Measurements from ENCODE around the gene BCAS3.

DNA sequence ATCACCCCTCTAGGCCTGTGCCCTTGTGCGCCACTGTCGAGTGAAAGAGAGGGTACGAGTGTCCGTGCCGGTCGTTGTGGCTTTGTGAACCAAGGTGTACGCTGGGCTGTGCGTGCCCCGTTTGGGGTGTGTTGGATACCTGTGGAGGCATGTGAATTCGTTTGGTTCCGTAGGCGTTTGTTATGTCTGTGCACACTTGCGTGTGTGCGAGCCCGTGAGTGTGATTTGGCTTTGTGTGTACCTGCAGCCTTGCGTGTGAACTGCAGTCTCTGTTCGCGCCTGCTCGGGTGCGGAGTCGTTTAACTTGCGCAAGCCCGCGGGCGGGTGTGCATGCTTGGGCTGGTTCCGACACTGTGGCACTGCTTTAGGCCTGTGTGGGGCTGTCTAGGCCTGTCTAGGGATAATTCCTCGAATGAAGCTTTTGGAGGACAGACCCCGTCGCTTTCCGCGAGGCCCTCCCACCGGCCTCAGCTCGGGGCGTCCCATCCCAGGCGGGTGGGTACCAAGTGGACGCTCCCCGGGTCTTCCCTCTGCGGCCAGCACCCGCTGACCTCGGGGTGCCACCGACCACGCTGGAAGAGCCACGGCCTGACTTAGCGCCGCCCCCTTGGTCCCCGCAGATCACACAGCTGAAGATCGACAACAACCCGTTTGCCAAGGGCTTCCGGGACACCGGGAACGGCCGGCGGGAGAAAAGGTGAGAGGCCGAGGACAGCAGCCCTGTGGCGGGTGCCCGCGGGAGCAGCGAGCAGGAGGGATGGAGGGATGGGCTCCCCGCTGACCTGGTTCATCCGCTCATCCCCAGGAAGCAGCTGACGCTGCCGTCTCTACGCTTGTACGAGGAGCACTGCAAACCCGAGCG, 726.4 kb downstream of the BCAS3 start:
- TF ChIP-seq, protein P1, sequence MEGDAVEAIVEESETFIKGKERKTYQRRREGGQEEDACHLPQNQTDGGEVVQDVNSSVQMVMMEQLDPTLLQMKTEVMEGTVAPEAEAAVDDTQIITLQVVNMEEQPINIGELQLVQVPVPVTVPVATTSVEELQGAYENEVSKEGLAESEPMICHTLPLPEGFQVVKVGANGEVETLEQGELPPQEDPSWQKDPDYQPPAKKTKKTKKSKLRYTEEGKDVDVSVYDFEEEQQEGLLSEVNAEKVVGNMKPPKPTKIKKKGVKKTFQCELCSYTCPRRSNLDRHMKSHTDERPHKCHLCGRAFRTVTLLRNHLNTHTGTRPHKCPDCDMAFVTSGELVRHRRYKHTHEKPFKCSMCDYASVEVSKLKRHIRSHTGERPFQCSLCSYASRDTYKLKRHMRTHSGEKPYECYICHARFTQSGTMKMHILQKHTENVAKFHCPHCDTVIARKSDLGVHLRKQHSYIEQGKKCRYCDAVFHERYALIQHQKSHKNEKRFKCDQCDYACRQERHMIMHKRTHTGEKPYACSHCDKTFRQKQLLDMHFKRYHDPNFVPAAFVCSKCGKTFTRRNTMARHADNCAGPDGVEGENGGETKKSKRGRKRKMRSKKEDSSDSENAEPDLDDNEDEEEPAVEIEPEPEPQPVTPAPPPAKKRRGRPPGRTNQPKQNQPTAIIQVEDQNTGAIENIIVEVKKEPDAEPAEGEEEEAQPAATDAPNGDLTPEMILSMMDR (IDR thresholded peaks at IDR 0.05): no peak
- TF ChIP-seq POLR2A (IDR thresholded peaks at IDR 0.05): no peak
